GM19438 (cell line): ENCODE measurements around the gene GREB1.

Experiments
- ATAC-seq: cut with Tn5 transposase; IDR thresholded peaks from one replicate; pipeline ENCODE4 v1.9.1; 2021; ENCODE audit warnings: low read depth; ENCODE audit not compliant: unreplicated experiment

The GREB1 gene

GRCh38 chr2:11556101-11556806 is 22.4 kb downstream of the GREB1 start:
- no peak for ATAC-seq

DNA sequence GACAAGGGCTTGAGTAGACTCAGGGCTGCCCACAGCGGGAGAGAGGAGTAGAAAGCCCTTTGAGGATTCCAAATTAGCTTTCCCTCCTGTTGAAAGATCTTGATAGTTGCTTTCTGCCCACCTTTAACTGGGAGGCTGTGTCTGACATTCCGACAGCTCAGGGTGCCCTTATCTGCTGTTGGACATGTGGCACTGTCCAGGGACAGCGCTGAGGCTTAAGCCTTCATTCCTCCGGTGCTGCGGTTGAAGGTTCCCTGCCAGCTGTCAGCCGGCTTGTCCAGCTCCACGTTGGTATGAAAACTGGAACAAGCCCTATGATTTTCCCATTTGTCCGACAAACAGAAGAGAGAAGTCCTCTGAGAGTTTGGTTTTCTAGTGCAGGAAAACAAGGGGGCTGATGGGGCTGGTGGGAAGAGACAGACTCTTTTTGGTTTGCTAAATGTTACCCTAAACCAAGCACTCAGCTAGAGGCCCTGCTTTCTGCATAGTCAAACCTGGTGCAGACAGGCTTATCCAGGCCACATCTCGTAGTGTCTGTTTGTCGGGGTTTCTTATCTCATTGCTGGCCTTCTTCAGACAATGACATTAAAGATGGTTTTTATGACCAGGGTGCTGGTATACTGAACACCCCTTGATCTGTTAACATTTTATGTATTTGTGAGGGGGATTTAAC is 24.5 kb downstream of the GREB1 start:
- ATAC-seq = no peak

- no peak for ATAC-seq
Observed at GRCh38 chr2:11559066-11559785, 25.4 kb downstream of the GREB1 start.

- ATAC-seq = no peak
Observed at GRCh38 chr2:11559786-11560155, 25.9 kb downstream of the GREB1 start.

DNA sequence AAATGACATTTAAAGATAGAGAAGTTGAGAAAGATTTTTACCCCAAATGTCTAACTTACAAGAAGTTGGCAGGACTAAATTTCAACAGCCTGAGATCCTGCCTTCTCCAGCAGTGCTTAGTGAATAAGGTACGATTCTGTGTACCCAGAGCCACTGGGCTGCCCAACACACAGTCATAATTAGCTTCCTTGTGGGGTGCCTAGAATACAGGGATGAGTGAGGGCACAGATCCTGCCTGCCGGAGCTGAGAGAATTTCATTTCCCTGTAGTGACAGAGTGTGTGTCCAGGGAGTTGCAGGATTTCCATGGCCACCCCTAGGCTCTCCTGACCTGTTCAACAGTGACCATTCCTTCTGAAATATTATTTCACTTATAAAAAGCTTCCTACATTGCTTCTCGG is 27.0 kb downstream of the GREB1 start:
- ATAC-seq = no peak

DNA sequence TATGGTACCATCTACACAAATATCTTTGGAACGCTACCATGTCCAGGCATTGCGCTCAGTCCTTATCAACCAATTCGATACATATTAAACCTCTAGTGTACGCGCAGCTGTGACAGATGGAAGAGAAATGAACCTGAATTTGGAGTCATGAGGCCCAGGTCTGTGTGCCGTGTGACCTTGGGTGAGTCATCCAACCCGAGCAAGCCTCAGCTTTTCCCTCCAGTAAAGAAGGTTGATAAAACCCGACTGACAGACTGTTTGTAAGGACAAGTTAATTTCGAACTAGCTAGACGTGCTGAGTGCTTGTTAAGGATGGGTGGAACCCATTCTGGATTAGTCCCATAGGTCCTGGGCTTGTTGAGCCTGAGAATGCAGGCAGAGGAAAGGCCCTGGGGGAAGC is 28.2 kb downstream of the GREB1 start:
- no peak for ATAC-seq

GRCh38 chr2:11562476-11562875 is 28.6 kb downstream of the GREB1 start:
- no peak for ATAC-seq

DNA sequence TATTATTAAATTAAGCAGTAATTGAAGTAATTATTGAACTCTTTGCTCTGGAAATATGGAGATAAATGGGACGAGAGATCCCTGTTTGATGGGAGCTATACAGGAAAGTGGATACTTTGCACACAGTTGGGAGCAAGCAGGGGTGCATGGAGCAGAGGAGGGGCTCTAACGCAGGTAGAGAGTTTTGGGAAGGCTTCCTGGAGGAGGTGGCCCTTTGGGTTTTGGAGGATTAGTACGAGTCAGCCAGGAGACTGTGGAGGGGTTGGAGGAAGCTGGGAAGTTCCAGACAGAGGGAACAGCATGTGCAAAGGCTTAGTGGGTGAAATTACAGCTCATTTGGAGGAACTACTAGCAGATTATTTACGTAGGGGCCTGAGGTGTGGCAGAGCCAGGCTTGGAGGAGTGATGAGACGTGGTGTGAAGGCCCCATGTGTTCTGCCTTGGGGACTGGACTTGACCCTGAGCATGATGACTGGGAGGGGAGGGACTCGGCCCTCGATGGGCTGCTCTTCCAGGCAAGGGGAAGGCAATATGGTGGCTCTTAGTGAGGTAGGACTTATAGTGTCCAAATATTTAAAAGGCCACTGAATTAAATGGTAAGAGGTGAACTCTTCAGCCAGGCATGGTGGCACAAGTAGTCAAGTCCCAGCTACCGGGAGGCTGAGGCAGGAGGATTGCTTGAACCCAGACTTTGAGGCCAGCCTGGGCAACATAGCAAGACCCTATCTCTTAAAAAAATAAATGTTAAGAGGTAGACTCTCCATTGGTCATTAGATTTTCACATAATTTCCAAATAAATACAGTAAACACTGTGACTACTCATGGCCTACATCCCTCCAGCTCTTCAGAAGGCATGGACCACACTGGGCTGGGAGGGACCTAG is 30.2 kb downstream of the GREB1 start:
- ATAC-seq = no peak

DNA sequence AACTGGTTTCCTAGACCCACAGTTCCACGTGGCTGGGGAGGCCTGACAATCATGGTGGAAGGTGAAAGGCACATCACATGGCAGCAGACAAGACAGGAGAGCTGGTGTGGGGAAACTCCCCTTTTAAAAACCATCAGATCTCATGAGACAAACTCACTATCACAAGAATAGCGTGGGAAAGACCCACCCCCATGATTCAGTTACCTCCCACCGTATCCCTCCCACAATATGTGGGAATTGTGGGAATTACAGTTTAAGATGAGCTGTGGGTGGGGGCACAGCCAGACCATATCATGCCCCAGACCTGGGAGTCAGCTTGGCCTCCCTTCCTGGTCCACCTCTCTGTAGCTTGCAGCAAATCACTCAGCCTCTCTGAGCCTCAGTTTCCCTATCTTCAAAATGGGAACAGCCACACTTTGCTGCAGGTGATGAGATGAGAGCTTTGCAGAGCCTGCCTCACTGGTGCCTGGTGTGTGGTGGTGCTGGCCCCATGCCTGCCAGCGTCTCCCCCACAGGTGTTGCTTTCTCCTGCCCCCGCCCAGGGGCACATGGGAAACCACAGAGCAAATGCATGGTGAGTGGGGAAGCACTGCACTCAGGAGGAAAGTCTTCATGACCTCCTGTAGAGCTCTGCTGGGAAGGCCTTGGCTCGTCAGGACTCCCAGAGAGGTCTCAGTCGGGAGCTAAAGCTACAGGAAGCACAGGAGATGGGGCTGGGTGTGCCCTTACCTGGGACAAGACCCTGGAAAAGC is 31.1 kb downstream of the GREB1 start:
- no peak for ATAC-seq

DNA sequence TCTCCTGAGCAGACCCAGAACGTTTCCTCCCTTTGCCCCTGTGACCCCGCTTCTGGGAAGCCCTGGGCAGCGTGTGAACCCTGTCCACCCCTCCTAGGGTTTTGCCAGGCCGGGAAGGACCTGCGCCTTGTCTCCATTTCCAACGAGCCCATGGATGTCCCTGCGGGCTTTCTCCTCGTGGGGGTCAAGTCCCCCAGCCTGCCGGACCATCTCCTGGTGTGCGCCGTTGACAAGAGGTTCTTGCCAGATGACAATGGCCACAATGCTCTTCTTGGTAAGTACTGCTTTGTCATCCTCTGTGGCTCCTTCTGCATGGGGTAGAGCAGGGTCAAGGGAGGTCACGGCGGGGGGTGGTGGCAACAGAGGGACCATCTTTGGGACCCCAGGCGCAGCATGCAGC is 32.5 kb downstream of the GREB1 start:
- ATAC-seq = no peak

DNA sequence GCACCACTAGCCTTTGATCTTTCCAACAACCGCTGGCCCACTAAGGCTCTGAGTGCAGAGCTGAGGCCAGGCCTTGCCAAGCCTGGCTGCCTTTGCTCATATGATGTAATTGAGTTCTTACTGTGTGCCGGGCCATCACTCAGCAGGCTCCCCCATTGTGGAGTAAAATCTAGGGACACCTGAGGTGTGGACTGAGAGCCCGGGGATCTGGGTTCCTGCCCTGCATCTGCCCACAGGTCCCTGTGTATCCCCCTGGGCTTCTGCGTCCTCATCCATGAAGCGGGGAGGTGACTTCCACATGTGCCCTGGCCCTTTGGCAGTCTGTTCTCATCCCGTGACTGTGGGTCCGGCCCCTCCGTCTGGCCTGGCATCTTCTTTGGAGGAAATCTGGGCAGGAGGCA is 33.8 kb downstream of the GREB1 start:
- ATAC-seq = no peak

DNA sequence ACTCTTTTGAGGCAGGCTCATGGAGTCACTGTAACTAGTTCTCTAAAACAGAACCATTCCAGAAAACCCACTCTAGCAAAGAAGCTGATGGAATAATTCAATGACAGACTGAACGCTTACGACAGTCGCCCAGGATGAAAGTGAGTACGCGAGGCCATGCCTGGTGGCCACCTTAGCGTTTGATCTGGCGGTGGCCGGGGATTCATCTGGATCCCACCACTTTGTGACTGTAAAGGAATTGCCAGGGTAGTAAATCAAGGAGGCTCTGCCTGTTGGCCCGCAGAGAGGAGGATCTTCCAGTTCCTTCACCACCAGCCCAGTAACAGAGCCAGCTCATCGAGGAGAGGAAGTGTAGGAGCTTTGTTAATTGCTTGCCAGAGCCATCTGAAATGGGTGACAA is 34.6 kb downstream of the GREB1 start:
- ATAC-seq = no peak

DNA sequence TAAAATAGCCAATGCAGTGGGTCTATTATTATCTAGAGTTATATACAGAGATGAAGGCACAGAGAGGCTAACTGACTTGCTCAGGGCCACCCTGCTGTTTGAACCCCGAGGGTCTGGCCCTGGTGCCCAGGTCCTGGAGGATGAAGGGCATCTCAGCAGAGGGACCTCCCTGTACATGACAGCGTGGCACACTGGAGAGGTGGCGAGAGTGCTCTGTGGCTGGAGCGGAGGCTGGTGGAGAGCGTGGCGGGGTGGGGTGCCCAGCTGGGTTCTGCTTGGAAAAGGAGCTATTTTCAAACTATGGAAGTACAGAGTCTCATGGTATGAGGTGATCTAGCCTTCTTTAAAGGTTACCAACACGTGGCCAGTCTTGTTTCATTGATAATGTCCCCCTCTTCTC is 35.8 kb downstream of the GREB1 start:
- ATAC-seq = no peak

DNA sequence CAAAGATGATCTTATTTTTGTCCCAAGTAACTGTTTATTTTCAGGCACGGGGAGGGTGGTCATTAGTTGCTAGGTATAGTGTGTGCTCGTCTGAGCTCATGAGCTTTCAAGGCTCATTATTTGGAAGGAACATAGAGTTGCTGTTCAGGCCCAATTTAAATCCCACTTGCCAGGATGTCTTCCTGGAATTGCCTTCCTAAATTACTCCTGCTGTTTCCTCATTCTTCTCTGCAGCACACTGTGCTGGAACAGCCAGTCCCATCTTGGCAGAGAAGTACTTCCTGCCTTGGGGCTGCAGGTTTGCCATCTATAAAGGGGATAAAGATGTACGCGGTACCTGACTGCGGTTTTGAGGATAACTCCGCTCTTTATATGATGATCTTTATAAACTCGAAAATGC is 37.3 kb downstream of the GREB1 start:
- ATAC-seq = no peak

DNA sequence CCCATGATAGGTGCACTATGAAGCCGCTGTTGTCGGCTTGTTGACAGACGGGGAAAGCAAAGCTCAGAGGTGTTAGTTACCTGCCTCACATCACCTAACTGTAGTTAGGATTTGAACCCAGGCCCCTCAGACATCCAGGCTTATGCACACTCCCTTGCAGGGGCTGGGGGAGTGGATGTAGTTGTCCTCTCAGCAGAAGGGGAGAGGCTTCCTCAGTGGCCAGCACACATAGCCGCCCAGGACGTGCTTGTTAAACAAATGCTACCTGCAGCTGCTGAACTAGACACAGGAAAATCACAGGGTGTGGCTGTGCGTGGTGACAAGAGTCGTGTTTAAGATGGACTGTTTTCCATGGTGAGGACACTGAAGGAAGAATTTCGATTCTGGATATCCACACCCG is 39.2 kb downstream of the GREB1 start:
- ATAC-seq = no peak

- no peak for ATAC-seq
Observed at GRCh38 chr2:11573418-11574175, 39.8 kb downstream of the GREB1 start.

DNA sequence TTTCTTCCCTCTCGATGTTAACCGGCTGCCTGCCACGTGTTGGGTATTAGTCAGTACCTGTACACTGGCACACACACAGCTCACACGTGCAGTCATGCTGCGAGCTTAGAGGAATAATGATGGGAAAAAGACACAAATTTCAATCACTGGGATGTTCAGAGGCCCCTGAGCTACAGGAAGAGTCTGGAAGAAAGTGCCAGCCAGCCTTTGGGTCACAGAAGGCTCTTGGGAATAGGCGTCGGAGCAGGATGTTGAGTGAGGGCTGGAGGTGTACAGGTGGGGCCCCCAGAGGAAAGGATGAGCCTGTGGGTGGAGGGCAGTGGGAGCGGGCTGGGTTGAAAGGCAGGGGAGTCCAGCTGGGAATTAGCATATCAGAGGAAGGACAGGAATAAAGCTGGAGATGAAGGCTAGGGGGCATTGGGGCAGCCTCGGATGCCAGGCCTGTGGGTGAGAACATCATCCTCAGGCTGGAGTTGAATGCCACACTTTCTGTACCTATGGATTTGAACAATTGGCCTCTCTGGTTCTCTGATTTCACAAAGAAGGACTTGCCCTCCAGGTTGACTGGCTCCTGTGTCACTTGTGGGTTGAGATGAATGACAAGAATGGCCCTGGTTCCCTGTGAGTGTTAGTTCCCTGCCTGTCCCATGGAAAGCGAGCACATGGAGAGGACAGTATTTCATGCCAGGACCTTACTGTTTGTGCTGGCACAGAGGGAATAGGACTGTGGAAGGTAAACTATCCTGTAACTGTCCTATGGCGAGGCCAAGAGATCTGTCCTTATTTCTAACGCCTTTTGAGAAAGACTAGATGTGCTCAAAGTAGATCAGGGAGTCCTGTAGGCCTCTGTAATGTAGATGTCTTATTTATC is 40.6 kb downstream of the GREB1 start:
- no peak for ATAC-seq

DNA sequence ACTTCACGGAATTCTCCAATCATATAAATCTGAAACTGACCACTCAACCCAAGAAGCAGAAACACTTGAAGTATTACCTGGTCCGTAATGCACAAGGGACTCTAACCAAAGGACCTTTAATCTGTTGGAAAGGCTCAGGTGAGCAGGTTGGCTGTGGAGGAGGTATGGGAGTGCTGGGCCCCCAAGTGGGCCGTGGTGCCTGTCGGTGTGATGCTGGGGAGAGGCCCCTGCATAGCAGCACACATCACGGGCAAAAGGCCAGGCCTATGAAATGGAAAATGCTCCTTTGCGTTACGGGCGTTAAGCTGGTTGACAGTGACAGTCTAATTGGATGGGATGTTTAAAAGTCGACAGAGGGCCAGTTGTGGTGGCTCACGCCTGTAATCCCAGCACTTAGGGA is 42.6 kb downstream of the GREB1 start:
- ATAC-seq = no peak
